Measurements from ENCODE around the gene PPP1R13L. TPM values are rescaled to one million over a fixed set of nuclear protein-coding genes. Genes with fewer than 3 reads are reported as not detected.

PPP1R13L gene
- total RNA-seq, 4 donors from 2014 or later, result 4.1 to 16.8 (median 9.5) TPM

DNA sequence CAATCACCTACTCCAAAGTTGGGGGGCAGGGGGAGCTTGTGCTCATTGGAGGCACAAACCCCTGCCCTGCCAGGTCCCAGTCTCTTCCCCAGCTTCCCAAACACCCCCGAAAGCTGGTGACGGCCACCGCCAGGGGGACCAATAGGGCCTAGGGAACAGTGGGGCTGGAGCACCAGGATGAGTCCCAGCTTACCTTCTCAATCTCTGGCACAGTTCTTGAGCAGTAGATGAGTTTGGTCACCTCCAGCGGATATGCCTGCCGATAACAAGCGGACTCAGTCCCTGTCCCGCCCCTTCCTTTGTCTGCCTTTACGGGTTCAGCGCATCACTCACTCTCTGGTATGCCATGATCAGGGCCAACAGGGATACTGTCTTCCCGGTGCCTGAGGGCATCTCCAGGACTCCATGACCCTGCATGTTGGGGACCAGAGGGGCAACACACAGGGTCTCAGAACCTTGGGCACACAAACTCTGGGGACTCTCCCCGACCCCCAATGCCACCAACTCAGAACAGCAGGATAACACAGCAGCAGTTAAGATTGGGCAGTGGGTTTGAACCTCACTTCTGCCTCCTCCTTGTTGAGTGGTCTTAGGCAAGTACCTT, 36.0 kb downstream of the PPP1R13L start:
- Histone ChIP-seq H3K4me1 (peaks cover 7 to 19% (median 12%) of the 10 kb centered on the region in 4 donors), H3K27me3 (no peaks in the 10 kb centered on the region), H3K36me3 (peaks cover 3 to 23% (median 16%) of the 10 kb centered on the region in 4 donors), H3K9me3 (no peaks in the 10 kb centered on the region), H3K27ac (replicated peaks in 1 of 4) (no peak overlapping the region), H3K4me3 (no peak overlapping the region)
- TF ChIP-seq POLR2A (IDR thresholded peaks at IDR 0.05; ENCODE audit: low read depth) (no peak), POLR2AphosphoS5 (IDR thresholded peaks at IDR 0.05) (no peak), EP300 (IDR thresholded peaks at IDR 0.05) (no peak)
- TF ChIP-seq, protein P1, sequence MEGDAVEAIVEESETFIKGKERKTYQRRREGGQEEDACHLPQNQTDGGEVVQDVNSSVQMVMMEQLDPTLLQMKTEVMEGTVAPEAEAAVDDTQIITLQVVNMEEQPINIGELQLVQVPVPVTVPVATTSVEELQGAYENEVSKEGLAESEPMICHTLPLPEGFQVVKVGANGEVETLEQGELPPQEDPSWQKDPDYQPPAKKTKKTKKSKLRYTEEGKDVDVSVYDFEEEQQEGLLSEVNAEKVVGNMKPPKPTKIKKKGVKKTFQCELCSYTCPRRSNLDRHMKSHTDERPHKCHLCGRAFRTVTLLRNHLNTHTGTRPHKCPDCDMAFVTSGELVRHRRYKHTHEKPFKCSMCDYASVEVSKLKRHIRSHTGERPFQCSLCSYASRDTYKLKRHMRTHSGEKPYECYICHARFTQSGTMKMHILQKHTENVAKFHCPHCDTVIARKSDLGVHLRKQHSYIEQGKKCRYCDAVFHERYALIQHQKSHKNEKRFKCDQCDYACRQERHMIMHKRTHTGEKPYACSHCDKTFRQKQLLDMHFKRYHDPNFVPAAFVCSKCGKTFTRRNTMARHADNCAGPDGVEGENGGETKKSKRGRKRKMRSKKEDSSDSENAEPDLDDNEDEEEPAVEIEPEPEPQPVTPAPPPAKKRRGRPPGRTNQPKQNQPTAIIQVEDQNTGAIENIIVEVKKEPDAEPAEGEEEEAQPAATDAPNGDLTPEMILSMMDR (IDR thresholded peaks at IDR 0.05), result no peak
- no peak for DNase-seq (ENCODE audit: extremely low spot score)
- WGBS, result 95% methylated on average over 10 of the region's 11 CpGs
- intact Hi-C loops (cut with DNase I), result no loop called here

DNA sequence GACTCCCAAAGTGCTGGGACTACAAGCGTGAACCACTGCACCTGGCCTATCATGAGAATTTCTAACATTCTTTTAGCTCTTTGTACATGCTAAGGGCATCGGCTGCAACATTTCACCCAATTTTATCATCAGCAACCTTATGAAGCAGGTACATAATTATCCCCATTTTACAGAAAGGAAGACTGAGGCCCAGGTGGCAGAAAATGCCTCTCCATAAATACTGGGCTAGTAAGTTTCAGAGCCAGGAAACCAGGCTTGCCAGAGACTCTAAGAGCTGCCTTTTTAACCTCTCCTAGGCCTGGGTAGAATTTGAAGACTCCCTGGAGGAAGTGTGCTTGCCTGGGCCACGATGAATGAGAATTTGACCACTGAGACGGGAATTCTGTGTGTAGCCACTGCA, 36.7 kb downstream of the PPP1R13L start:
- WGBS, result 93% methylated on average over 3 of the region's 4 CpGs
- TF ChIP-seq POLR2A (IDR thresholded peaks at IDR 0.05; ENCODE audit: low read depth) (no peak), EP300 (IDR thresholded peaks at IDR 0.05) (no peak), POLR2AphosphoS5 (IDR thresholded peaks at IDR 0.05) (no peak)
- TF ChIP-seq, protein P1 (IDR thresholded peaks at IDR 0.05), result no peak
- Histone ChIP-seq H3K9me3 (no peaks in the 10 kb centered on the region), H3K4me1 (peaks cover 7 to 19% (median 12%) of the 10 kb centered on the region in 4 donors), H3K27me3 (no peaks in the 10 kb centered on the region), H3K4me3 (no peak overlapping the region), H3K36me3 (peaks cover 8 to 30% (median 22%) of the 10 kb centered on the region in 4 donors), H3K27ac (replicated peaks in 1 of 4) (no peak overlapping the region)
- no peak for DNase-seq (ENCODE audit: extremely low spot score)
- intact Hi-C loops (cut with DNase I), result no loop called here

DNA sequence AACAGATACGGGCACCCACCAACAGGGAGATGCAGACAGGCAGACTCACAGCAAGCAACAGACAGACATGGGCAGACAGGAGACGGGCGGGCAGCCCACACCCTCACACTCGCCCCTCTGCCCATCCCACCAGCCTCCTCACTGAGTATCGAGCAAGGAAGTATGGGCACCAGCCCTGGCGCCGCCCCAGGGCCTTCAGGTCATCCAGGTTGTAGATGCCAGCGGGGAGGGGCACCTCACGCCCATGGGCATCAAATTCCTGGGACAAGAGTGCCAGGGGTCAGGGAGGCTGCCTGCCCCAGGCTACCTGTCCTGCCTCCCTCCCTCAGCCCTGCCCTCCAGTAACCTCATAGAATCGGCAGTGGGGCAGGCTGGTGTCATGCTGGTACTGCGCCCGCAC, 40.2 kb downstream of the PPP1R13L start:
- Histone ChIP-seq H3K4me1 (peaks cover 2 to 9% (median 5%) of the 10 kb centered on the region in 4 donors), H3K27ac (replicated peaks in 1 of 4) (no peak overlapping the region), H3K9me3 (no peaks in the 10 kb centered on the region), H3K4me3 (no peak overlapping the region), H3K36me3 (peaks cover 8 to 62% (median 42%) of the 10 kb centered on the region in 4 donors), H3K27me3 (no peaks in the 10 kb centered on the region)
- intact Hi-C loops (cut with DNase I), result no loop called here
- TF ChIP-seq POLR2A (IDR thresholded peaks at IDR 0.05; ENCODE audit: low read depth) (no peak), EP300 (IDR thresholded peaks at IDR 0.05) (no peak), POLR2AphosphoS5 (IDR thresholded peaks at IDR 0.05) (no peak)
- TF ChIP-seq, protein P1 (IDR thresholded peaks at IDR 0.05), result no peak
- 94% methylated on average over 7 of the region's 12 CpGs for WGBS
- no peak for DNase-seq (ENCODE audit: extremely low spot score)

DNA sequence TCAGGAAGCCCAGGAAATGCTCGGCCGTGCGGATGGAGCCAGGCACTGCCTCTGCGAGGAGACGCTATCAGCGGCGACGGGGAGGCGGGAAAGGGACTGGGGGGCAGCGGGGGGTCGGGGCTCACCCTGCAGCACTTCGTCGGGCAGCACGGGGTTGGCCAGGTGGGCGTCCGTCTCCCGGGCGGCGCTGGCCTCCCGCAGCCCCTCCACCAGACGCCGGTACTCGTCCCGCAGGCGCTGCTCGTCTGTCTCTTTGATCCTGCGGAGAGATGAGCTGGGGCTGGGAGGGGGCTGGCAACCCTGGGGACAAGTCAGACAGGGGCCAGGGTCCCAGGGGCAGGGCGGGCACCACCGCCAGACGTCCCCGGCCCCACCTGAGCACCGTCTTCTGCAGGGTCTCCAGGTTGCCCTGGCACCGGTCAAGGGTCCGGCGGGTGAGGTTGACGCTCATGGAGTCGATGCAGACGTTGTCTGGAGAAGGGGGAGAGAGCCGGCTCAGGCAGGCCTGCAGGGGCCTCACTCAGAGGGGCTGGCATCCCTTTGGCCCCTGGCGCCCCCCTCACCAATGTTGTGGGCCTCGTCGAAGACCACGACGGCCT, 40.9 kb downstream of the PPP1R13L start:
- no peaks in the 10 kb centered on the region for H3K27me3 ChIP-seq
- H3K36me3 ChIP-seq, result peaks cover 8 to 68% (median 49%) of the 10 kb centered on the region in 4 donors
- H3K27ac ChIP-seq (replicated peaks in 1 of 4), result no peak overlapping the region
- H3K4me1 ChIP-seq, result peaks cover 0 to 1% (median 0%) of the 10 kb centered on the region in 4 donors
- TF ChIP-seq POLR2AphosphoS5 (IDR thresholded peaks at IDR 0.05) (no peak), EP300 (IDR thresholded peaks at IDR 0.05) (no peak), POLR2A (IDR thresholded peaks at IDR 0.05; ENCODE audit: low read depth) (no peak)
- TF ChIP-seq, protein P1 (IDR thresholded peaks at IDR 0.05), result no peak
- intact Hi-C loops (cut with DNase I), result no loop called here
- WGBS, result 92% methylated on average over 14 of the region's 44 CpGs
- no peak overlapping the region for H3K4me3 ChIP-seq
- DNase-seq (ENCODE audit: extremely low spot score), result no peak
- H3K9me3 ChIP-seq, result no peaks in the 10 kb centered on the region

All from esophagus muscularis mucosa (tissue), 4 donors.